A204.1 (cell line): Measurements from ENCODE around the gene ESPNL.

Source experiments
- FAIRE-seq: peaks from 2 replicates; lab custom pipeline; 2012; peaks lifted over from hg19 to GRCh38; lab: Jason Lieb, UNC

The ESPNL gene

GRCh38 chr2:238129166-238130010 lies 29.2 kb downstream of the ESPNL start:
- FAIRE-seq: no peak

- no peak for FAIRE-seq
Measured at GRCh38 chr2:238130111-238130695, 30.1 kb downstream of the ESPNL start.

- FAIRE-seq: no peak
Measured at GRCh38 chr2:238130696-238131628, 30.8 kb downstream of the ESPNL start.

- FAIRE-seq: no peak
Measured at GRCh38 chr2:238131761-238132462, 31.8 kb downstream of the ESPNL start.

GRCh38 chr2:238132463-238133450 lies 32.6 kb downstream of the ESPNL start:
- FAIRE-seq: no peak

GRCh38 chr2:238133499-238134392 lies 33.6 kb downstream of the ESPNL start:
- no peak for FAIRE-seq

- no peak for FAIRE-seq
Measured at GRCh38 chr2:238134393-238134785, 34.2 kb downstream of the ESPNL start.

- FAIRE-seq: no peak
Measured at GRCh38 chr2:238135601-238136150, 35.5 kb downstream of the ESPNL start.

GRCh38 chr2:238136820-238137537 lies 36.8 kb downstream of the ESPNL start:
- no peak for FAIRE-seq

GRCh38 chr2:238137885-238138284 lies 37.7 kb downstream of the ESPNL start:
- FAIRE-seq: no peak

GRCh38 chr2:238138331-238139195 lies 38.4 kb downstream of the ESPNL start, which contains the start of gene KLHL30:
KLHL30 (plus strand) TSS chr2:238138668; CDS start chr2:238140755, 2,087 bp downstream.
- FAIRE-seq: no peak

- no peak for FAIRE-seq
Measured at GRCh38 chr2:238139196-238140039, 39.3 kb downstream of the ESPNL start.

GRCh38 chr2:238140040-238140439 lies 39.9 kb downstream of the ESPNL start:
- FAIRE-seq: no peak

- no peak for FAIRE-seq
Measured at GRCh38 chr2:238140721-238141540, 40.8 kb downstream of the ESPNL start.

- FAIRE-seq: no peak
Measured at GRCh38 chr2:238141541-238142318, 41.6 kb downstream of the ESPNL start.
